H4 (cell line): ENCODE results near the gene CD302. TPM values are rescaled to one million over a fixed set of nuclear protein-coding genes. Genes with fewer than 3 reads are reported as not detected.
"Not testable (repeated sequence)": the region's sequence is repeated elsewhere in the genome, so short reads cannot be mapped to it uniquely, and the experiment has no call there.

Source experiments
- DNase-seq: peaks from one replicate; pipeline ENCODE4 v3.0.0-alpha.2; 2015; ENCODE audit warnings: low spot score
- total RNA-seq: library from RNA; depleted of rRNA; stranded (reverse); fragments of >200 nt; shearing (Covaris generic); gene quantifications from 2 replicates; pipeline ENCODE4 v1.2.3, GENCODE V29; 2014; rRNA removed

The CD302 gene
- total RNA-seq, 1 experiment from 2014 or later: 14.9 TPM

- no peak for DNase-seq
These were observed 47.1 kb downstream of the CD302 start for GRCh38 chr2:159750873-159751272.

- no peak for DNase-seq
These were observed 49.9 kb downstream of the CD302 start for GRCh38 chr2:159748089-159748488.

- not testable (repeated sequence) for DNase-seq
These were observed 52.8 kb downstream of the CD302 start for GRCh38 chr2:159745237-159745636.

GRCh38 chr2:159744363-159744762, 53.6 kb downstream of the CD302 start:
- DNase-seq: no peak

- no peak for DNase-seq
These were observed 55.2 kb downstream of the CD302 start for GRCh38 chr2:159742846-159743245.

GRCh38 chr2:159738509-159739390, 59.3 kb downstream of the CD302 start:
- no peak for DNase-seq

GRCh38 chr2:159737917-159738296, 60.1 kb downstream of the CD302 start:
- DNase-seq: no peak

- no peak for DNase-seq
These were observed 60.6 kb downstream of the CD302 start for GRCh38 chr2:159737292-159737916.

GRCh38 chr2:159736048-159736447, 62.0 kb downstream of the CD302 start:
- DNase-seq: no peak

GRCh38 chr2:159735648-159736047, 62.4 kb downstream of the CD302 start:
- no peak for DNase-seq

- DNase-seq: no peak
These were observed 69.4 kb downstream of the CD302 start for GRCh38 chr2:159728629-159729028.

- no peak for DNase-seq
These were observed 72.3 kb downstream of the CD302 start for GRCh38 chr2:159725713-159726112.

- not testable (repeated sequence) for DNase-seq
These were observed 73.0 kb downstream of the CD302 start for GRCh38 chr2:159724795-159725572.

- no peak for DNase-seq
These were observed 75.4 kb downstream of the CD302 start for GRCh38 chr2:159722580-159722979.

- no peak for DNase-seq
These were observed 77.3 kb downstream of the CD302 start for GRCh38 chr2:159720676-159721075.

Other genes starting within 250 kb of the CD302 start
- 16.7 and 17.2 TPM in 2 replicates for gene BAZ2B, start 181.7 kb downstream of the CD302 start, total RNA-seq
- gene MARCHF7, start 85.7 kb downstream of the CD302 start, total RNA-seq: 63.9 and 68.2 TPM in 2 replicates
- not detected in 2 replicates for gene LY75, start 106.5 kb upstream of the CD302 start, total RNA-seq